RPMI8226 (cell line): ENCODE measurements around the gene TAF7.
A peak's percentile ranks its signal among the peaks of the same experiment; 100 is the strongest.
"Not testable (repeated sequence)": the region's sequence is repeated elsewhere in the genome, so short reads cannot be mapped to it uniquely, and the experiment has no call there.

Source experiments
- DNase-seq: peaks from one replicate; pipeline ENCODE4 v3.0.0-alpha.2; 2015

The TAF7 gene

GRCh38 chr5:141320225-141321169 lies at the start of gene TAF7:
Gene TAF7 (minus strand): TSS chr5:141320784. CDS start chr5:141320044, 740 bp downstream.
- peak; percentile 95 for DNase-seq

- no peak for DNase-seq
Measured at GRCh38 chr5:141366016-141366896, 45.7 kb upstream of the TAF7 start.

- DNase-seq, result no peak
Measured at GRCh38 chr5:141363952-141364660, 43.5 kb upstream of the TAF7 start, which contains the start of gene PCDHGA5. Gene PCDHGA5 (plus strand): TSS chr5:141364162. CDS start chr5:141364331, 169 bp downstream.

- DNase-seq, result no peak
Measured at GRCh38 chr5:141362719-141363118, 42.1 kb upstream of the TAF7 start.

GRCh38 chr5:141360685-141361084 lies 40.1 kb upstream of the TAF7 start:
- DNase-seq, result no peak

- DNase-seq, result peak; percentile 50
Measured at GRCh38 chr5:141359790-141360426, 39.3 kb upstream of the TAF7 start, which contains the start of gene PCDHGB2. Gene PCDHGB2 (plus strand): TSS chr5:141359994. CDS start chr5:141360136, 142 bp downstream.

- DNase-seq, result no peak
Measured at GRCh38 chr5:141356950-141357349, 36.4 kb upstream of the TAF7 start.

GRCh38 chr5:141356133-141356532 lies 35.5 kb upstream of the TAF7 start:
- no peak for DNase-seq

- DNase-seq, result no peak
Measured at GRCh38 chr5:141355641-141356040, 35.1 kb upstream of the TAF7 start.

- DNase-seq, result peak; percentile 26
Measured at GRCh38 chr5:141354900-141355469, 34.4 kb upstream of the TAF7 start, which contains the start of gene PCDHGA4. Gene PCDHGA4 (plus strand): TSS chr5:141355021. CDS start chr5:141355108, 87 bp downstream.

- DNase-seq, result no peak
Measured at GRCh38 chr5:141351591-141351990, 31.0 kb upstream of the TAF7 start.

GRCh38 chr5:141349917-141350619 lies 29.5 kb upstream of the TAF7 start, which contains the start of gene PCDHGB1:
Gene PCDHGB1 (plus strand): TSS chr5:141350099. CDS start chr5:141350261, 162 bp downstream.
- peak; percentile 77 for DNase-seq

- DNase-seq, result not testable (repeated sequence)
Measured at GRCh38 chr5:141346017-141346416, 25.4 kb upstream of the TAF7 start.

GRCh38 chr5:141345327-141345726 lies 24.7 kb upstream of the TAF7 start:
- no peak for DNase-seq

GRCh38 chr5:141343953-141344463 lies 23.4 kb upstream of the TAF7 start:
- DNase-seq, result no peak

- peak; percentile 41 for DNase-seq
Measured at GRCh38 chr5:141343242-141343952, 22.8 kb upstream of the TAF7 start, which contains the start of gene PCDHGA3. Gene PCDHGA3 (plus strand): TSS chr5:141343829. CDS start chr5:141344034, 205 bp downstream.

GRCh38 chr5:141342773-141343172 lies 22.2 kb upstream of the TAF7 start:
- no peak for DNase-seq

GRCh38 chr5:141340781-141341354 lies 20.3 kb upstream of the TAF7 start:
- not testable (repeated sequence) for DNase-seq
